HL-60 (cell line): ENCODE results near the gene STEAP2.

ENCODE experiments used
- DNase-seq, 2 experiments: peaks; one replicate each; pipeline ENCODE4 v3.0.0-alpha.2; 2010 to 2020; ENCODE audit warnings: low read depth in 1 of 2, low spot score in 1 of 2
- H3K27ac ChIP-seq: fragments of 250-450 bp; sonication (Bioruptor Pico); replicated peaks from 2 replicates; pipeline ENCODE4 v1.5.1; 2020; ENCODE audit warnings: mild to moderate bottlenecking, moderate library complexity
- H3K27me3 ChIP-seq: fragments of 250-450 bp; sonication (Bioruptor Pico); 2 replicates; pipeline ENCODE4 v1.5.1; 2021; ENCODE audit warnings: mild to moderate bottlenecking, moderate library complexity; ENCODE audit not compliant: insufficient read depth, poor library complexity, severe bottlenecking
- H3K4me3 ChIP-seq: replicated peaks from 2 replicates; pipeline ENCODE4 v1.5.1; 2011; ENCODE audit warnings: mild to moderate bottlenecking, control low read depth, low read length; ENCODE audit not compliant: insufficient read depth
- GABPA ChIP-seq: IDR thresholded peaks from 2 replicates; pipeline ENCODE4 v1.6.1; 2012; ENCODE audit warnings: low read depth
- POLR2AphosphoS5 ChIP-seq: IDR thresholded peaks from 2 replicates; pipeline ENCODE4 v1.6.1; 2012; ENCODE audit warnings: low read depth
- REST ChIP-seq: IDR thresholded peaks from 2 replicates; pipeline ENCODE4 v1.6.1; 2012; ENCODE audit warnings: low read depth; ENCODE audit not compliant: insufficient replicate concordance
- SPI1 ChIP-seq: IDR thresholded peaks from 2 replicates; pipeline ENCODE4 v1.6.1; 2012; ENCODE audit warnings: low read depth, mild to moderate bottlenecking, borderline replicate concordance
- TF ChIP-seq, protein P1 (sequence below): IDR thresholded peaks from one replicate; pipeline ENCODE4 v1.5.1; 2011; ENCODE audit warnings: low read length, control low read depth, inconsistent platforms; ENCODE audit not compliant: insufficient read depth

STEAP2 gene

DNA sequence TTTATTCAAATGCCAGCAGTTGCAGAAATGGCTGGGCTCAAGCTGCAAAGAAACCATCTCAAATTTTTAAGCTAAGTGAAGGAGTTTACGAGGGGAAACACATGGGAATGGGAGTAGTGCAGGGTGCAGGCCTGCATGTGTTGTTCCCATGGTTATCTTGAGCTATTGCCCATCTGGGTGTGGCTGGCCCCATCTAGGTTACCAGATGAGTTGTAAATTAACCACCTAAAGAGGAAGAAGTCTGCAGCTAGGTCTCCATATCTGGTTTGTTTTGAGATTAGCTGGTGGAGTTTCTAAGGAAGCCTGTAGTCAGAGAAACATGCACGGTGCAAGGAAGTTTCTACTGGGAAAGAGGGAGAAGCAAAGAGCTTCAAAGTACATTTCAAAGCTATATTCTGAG, 23.3 kb upstream of the STEAP2 start:
- Histone ChIP-seq H3K27me3 (no peaks in the 10 kb centered on the region), H3K4me3 (no peak overlapping the region), H3K27ac (no peak overlapping the region)
- no peak for TF ChIP-seq GABPA
- TF ChIP-seq POLR2AphosphoS5: no peak
- TF ChIP-seq REST: no peak
- TF ChIP-seq, protein P1, sequence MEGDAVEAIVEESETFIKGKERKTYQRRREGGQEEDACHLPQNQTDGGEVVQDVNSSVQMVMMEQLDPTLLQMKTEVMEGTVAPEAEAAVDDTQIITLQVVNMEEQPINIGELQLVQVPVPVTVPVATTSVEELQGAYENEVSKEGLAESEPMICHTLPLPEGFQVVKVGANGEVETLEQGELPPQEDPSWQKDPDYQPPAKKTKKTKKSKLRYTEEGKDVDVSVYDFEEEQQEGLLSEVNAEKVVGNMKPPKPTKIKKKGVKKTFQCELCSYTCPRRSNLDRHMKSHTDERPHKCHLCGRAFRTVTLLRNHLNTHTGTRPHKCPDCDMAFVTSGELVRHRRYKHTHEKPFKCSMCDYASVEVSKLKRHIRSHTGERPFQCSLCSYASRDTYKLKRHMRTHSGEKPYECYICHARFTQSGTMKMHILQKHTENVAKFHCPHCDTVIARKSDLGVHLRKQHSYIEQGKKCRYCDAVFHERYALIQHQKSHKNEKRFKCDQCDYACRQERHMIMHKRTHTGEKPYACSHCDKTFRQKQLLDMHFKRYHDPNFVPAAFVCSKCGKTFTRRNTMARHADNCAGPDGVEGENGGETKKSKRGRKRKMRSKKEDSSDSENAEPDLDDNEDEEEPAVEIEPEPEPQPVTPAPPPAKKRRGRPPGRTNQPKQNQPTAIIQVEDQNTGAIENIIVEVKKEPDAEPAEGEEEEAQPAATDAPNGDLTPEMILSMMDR: no peak
- TF ChIP-seq SPI1: no peak
- no peak for DNase-seq

- TF ChIP-seq, protein P1: no peak
- TF ChIP-seq SPI1: no peak
- TF ChIP-seq GABPA: no peak
- no peak for TF ChIP-seq REST
- TF ChIP-seq POLR2AphosphoS5: no peak
- Histone ChIP-seq H3K27ac (no peak overlapping the region), H3K27me3 (no peaks in the 10 kb centered on the region), H3K4me3 (no peak overlapping the region)
- no peak for DNase-seq
These were observed 20.5 kb upstream of the STEAP2 start for GRCh38 chr7:90190995-90191394.

- H3K27ac ChIP-seq: no peak overlapping the region
- no peaks in the 10 kb centered on the region for H3K27me3 ChIP-seq
- TF ChIP-seq SPI1: no peak
- H3K4me3 ChIP-seq: no peak overlapping the region
- no peak for DNase-seq
These were observed 19.9 kb upstream of the STEAP2 start for GRCh38 chr7:90191648-90192047.

- no peak for DNase-seq
- no peaks in the 10 kb centered on the region for H3K27me3 ChIP-seq
- H3K27ac ChIP-seq: no peak overlapping the region
- H3K4me3 ChIP-seq: no peak overlapping the region
- TF ChIP-seq REST: no peak
- TF ChIP-seq POLR2AphosphoS5: no peak
- TF ChIP-seq GABPA: no peak
- TF ChIP-seq, protein P1: no peak
- no peak for TF ChIP-seq SPI1
These were observed 18.4 kb upstream of the STEAP2 start for GRCh38 chr7:90192876-90193750.
